ENCODE results near the gene GATAD2B. TPM values are rescaled to one million over a fixed set of nuclear protein-coding genes. Genes with fewer than 3 reads are reported as not detected.

GATAD2B gene
- total and polyA plus RNA-seq, 2 donors (not counting 3 experiments of a cell fraction or from before 2014, with no cell fraction given) = 8.5 to 46.3 TPM

DNA sequence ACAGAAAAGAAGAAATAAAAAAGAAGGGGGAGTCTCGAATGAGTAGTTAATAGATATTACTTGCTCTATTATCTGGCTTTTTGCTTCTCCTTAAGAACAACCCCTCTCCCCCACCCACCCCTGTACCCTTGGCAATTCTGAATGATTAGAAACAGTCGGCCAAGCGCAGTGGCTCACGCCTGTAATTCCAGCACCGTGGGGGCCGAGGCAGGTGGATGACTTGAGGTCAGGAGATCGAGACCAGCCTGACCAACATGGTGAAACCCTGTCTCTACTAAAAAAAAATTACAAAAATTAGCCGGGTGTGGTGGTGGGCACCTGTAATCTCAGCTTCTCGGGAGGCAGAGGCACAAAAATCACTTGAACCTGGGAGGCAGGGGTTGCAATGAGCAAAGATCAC is 42.7 kb downstream of the GATAD2B start:
- intact Hi-C loops (cut with micrococcal nuclease) = loop anchor here (5.0 kb wide), 1 partner anchor 82 kb away; the partner anchor contains the start of gene SLC39A1
- no peak for TF ChIP-seq POLR2A (IDR thresholded peaks at IDR 0.05; ENCODE audit: low read depth, low read length)
- no peak for TF ChIP-seq POLR2AphosphoS5 (IDR thresholded peaks at IDR 0.05; ENCODE audit: insufficient read depth, low read depth, low read length)
- TF ChIP-seq GATA2 (IDR thresholded peaks at IDR 0.05; ENCODE audit: insufficient read depth, insufficient read length, low read depth, low read length) = no peak
- no peak for TF ChIP-seq EZH2 (IDR thresholded peaks at IDR 0.05; ENCODE audit: borderline replicate concordance, low read depth, low read length, severe bottlenecking)
- no peak for TF ChIP-seq MYC (IDR thresholded peaks at IDR 0.05; ENCODE audit: low read depth, low read length)
- TF ChIP-seq, protein P1, sequence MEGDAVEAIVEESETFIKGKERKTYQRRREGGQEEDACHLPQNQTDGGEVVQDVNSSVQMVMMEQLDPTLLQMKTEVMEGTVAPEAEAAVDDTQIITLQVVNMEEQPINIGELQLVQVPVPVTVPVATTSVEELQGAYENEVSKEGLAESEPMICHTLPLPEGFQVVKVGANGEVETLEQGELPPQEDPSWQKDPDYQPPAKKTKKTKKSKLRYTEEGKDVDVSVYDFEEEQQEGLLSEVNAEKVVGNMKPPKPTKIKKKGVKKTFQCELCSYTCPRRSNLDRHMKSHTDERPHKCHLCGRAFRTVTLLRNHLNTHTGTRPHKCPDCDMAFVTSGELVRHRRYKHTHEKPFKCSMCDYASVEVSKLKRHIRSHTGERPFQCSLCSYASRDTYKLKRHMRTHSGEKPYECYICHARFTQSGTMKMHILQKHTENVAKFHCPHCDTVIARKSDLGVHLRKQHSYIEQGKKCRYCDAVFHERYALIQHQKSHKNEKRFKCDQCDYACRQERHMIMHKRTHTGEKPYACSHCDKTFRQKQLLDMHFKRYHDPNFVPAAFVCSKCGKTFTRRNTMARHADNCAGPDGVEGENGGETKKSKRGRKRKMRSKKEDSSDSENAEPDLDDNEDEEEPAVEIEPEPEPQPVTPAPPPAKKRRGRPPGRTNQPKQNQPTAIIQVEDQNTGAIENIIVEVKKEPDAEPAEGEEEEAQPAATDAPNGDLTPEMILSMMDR (IDR thresholded peaks at IDR 0.05; ENCODE audit: extremely low read depth in 1 of 2, insufficient read depth in 1 of 2, low read depth in 1 of 2, low read length in 2 of 2) = no peak
- TF ChIP-seq MAX (IDR thresholded peaks at IDR 0.05; ENCODE audit: insufficient read depth, insufficient read length) = no peak
- TF ChIP-seq JUN (IDR thresholded peaks at IDR 0.05; ENCODE audit: borderline replicate concordance, insufficient read depth, insufficient read length, low read depth) = no peak
- TF ChIP-seq FOS (IDR thresholded peaks at IDR 0.05; ENCODE audit: borderline replicate concordance, insufficient read depth, low read length) = no peak
- dilution Hi-C loops (cut with MboI; ENCODE audit: extremely low pct_ligation_motif_present, low sequenced_read_pairs) = no loop called here
- ChIA-PET CTCF (no interaction called here), POLR2A (no interaction called here)
- Histone ChIP-seq H3K9me3 (replicated peaks; ENCODE audit: control insufficient read depth, insufficient read depth, low read length) (no peaks in the 10 kb centered on the region), H3K4me3 (replicated peaks in 1 of 3; ENCODE audit: insufficient read depth in 1 of 3, low read depth in 1 of 3, low read length in 3 of 3) (no peak overlapping the region), H2AFZ (ENCODE audit: low read depth, low read length) (no peak overlapping the region), H3K9ac (replicated peaks; ENCODE audit: extremely low read depth, insufficient read depth, low read length) (no peak overlapping the region), H3K36me3 (ENCODE audit: control insufficient read depth in 2 of 2, extremely low read depth in 1 of 2, insufficient read depth in 2 of 2, low read length in 2 of 2) (no peaks in the 10 kb centered on the region), H3K9me1 (replicated peaks; ENCODE audit: control insufficient read depth, extremely low read depth, insufficient read depth, low read length) (no peaks in the 10 kb centered on the region), H3K4me2 (ENCODE audit: insufficient read depth, low read length) (no peak overlapping the region), H3K4me1 (ENCODE audit: control insufficient read depth, extremely low read depth, insufficient read depth, low read length) (peaks cover 23% of the 10 kb centered on the region), H3K27me3 (ENCODE audit: control insufficient read depth in 2 of 2, insufficient read depth in 2 of 2, low read length in 2 of 2) (no peaks in the 10 kb centered on the region), H3K79me2 (ENCODE audit: control insufficient read depth, insufficient read depth, low read length) (peaks cover 65% of the 10 kb centered on the region), H3K27ac (ENCODE audit: insufficient read depth, low read depth, low read length) (peak overlapping the region; percentile 60), H4K20me1 (replicated peaks; ENCODE audit: control insufficient read depth, extremely low read depth, insufficient read depth, low read length) (no peaks in the 10 kb centered on the region)
- no TSS peak for BruUV-seq (replicated peaks)
- FAIRE-seq (no peak), DNase-seq (ENCODE audit: low read depth, low spot score) (no peak)

Data from endothelial cell of umbilical vein (primary cell).